Sigmoid colon (tissue), 4 donors: Measurements from ENCODE around the gene GSTM5.
"Not testable (repeated sequence)": the region's sequence is repeated elsewhere in the genome, so short reads cannot be mapped to it uniquely, and the experiment has no call there.

Experiments used
- EP300 ChIP-seq, 4 donors: sonication (generic); formaldehyde crosslinking; IDR thresholded peaks; one replicate each; pipeline ENCODE4 v1.6.1; 2017; ENCODE audit warnings: antibody characterized with exemption in 4 of 4
- POLR2AphosphoS5 ChIP-seq, 4 donors: sonication (generic); formaldehyde crosslinking; IDR thresholded peaks; one replicate each; pipeline ENCODE4 v1.6.1; 2017; ENCODE audit warnings: antibody characterized with exemption in 4 of 4
- TF ChIP-seq, protein P1 (sequence below), 4 experiments: fragments of 450-650 bp in 3 of 4; fragments of 200-600 bp in 1 of 4; IDR thresholded peaks; one replicate each; pipeline ENCODE4 v1.5.1; 2016 to 2019; ENCODE audit warnings: antibody characterized with exemption in 4 of 4, mild to moderate bottlenecking in 3 of 4, moderate library complexity in 2 of 4

DNA sequence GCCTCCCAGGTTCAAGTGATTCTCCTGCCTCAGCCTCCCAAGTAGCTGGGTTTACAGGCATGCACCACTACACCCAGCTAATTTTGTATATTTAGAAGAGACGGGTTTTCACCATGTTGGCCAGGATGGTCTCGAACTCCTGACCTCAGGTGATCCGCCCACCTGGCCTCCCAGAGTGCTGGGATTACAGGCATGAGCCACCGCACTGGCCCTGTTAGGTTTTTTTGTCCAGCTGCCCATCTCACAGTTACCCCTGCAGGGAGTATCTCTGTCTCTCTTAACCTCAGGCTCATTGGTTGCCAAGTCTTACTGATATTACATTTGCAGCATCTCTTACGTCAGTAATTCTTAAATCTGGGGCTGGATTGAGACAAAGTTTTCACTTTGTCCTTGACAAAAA lies 44.3 kb downstream of the GSTM5 start:
- TF ChIP-seq, protein P1, sequence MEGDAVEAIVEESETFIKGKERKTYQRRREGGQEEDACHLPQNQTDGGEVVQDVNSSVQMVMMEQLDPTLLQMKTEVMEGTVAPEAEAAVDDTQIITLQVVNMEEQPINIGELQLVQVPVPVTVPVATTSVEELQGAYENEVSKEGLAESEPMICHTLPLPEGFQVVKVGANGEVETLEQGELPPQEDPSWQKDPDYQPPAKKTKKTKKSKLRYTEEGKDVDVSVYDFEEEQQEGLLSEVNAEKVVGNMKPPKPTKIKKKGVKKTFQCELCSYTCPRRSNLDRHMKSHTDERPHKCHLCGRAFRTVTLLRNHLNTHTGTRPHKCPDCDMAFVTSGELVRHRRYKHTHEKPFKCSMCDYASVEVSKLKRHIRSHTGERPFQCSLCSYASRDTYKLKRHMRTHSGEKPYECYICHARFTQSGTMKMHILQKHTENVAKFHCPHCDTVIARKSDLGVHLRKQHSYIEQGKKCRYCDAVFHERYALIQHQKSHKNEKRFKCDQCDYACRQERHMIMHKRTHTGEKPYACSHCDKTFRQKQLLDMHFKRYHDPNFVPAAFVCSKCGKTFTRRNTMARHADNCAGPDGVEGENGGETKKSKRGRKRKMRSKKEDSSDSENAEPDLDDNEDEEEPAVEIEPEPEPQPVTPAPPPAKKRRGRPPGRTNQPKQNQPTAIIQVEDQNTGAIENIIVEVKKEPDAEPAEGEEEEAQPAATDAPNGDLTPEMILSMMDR (IDR thresholded peaks at IDR 0.05) = not testable (repeated sequence)
- not testable (repeated sequence) for TF ChIP-seq EP300, POLR2AphosphoS5 (IDR thresholded peaks at IDR 0.05)
